GM10248 (cell line): Measurements from ENCODE around the gene KIZ.

Source experiments
- CTCF ChIA-PET: fragments of 300-600 bp; sonication (Branson Sonifier 250); formaldehyde crosslinking; extraction: SDS; loops from one replicate; lab custom pipeline; 2021; ENCODE audit warnings: antibody characterized with exemption; lab: Yijun Ruan, JAX
- POLR2A ChIA-PET: fragments of 350-650 bp; sonication (Branson Sonifier 250); formaldehyde crosslinking; extraction: SDS; loops from one replicate; lab custom pipeline; 2020; ENCODE audit warnings: antibody characterized with exemption; lab: Yijun Ruan, JAX
- DNase-seq: peaks from one replicate; pipeline ENCODE4 v3.0.0; 2012; ENCODE audit errors: extremely low spot score
- TF ChIP-seq, protein P1 (sequence below): IDR thresholded peaks from 2 replicates; pipeline ENCODE4 v1.5.1; 2012; ENCODE audit warnings: mild to moderate bottlenecking, low read depth; ENCODE audit errors: extremely low read depth, missing control alignments, control extremely low read depth

KIZ gene

DNA sequence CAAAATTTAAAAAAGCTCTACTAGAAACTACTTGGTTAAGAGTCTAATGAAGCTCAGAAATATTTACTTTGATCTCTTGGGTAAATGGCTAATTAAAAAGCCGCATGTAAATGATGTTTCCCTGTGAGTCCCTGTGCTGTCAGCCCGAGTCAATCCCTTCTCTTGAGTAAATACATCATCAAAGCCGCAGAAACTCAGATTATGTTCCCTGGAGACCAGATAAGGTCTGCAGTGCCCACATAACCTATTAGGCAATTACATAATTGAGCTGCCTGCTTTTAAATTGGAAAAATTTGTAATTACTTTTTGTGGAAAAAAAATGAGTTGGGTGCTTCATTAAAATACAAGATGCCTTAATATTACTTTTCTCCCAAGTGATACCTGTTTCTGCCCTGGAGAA is 83.1 kb downstream of the KIZ start:
- ChIA-PET CTCF (interaction anchor here (1.7 kb wide), 2 partner anchors 14 to 27 kb away, joined by 6 to 7 read pairs; no protein-coding TSS in a partner anchor), POLR2A (no interaction called here)
- DNase-seq = no peak
- TF ChIP-seq, protein P1, sequence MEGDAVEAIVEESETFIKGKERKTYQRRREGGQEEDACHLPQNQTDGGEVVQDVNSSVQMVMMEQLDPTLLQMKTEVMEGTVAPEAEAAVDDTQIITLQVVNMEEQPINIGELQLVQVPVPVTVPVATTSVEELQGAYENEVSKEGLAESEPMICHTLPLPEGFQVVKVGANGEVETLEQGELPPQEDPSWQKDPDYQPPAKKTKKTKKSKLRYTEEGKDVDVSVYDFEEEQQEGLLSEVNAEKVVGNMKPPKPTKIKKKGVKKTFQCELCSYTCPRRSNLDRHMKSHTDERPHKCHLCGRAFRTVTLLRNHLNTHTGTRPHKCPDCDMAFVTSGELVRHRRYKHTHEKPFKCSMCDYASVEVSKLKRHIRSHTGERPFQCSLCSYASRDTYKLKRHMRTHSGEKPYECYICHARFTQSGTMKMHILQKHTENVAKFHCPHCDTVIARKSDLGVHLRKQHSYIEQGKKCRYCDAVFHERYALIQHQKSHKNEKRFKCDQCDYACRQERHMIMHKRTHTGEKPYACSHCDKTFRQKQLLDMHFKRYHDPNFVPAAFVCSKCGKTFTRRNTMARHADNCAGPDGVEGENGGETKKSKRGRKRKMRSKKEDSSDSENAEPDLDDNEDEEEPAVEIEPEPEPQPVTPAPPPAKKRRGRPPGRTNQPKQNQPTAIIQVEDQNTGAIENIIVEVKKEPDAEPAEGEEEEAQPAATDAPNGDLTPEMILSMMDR = no peak

DNA sequence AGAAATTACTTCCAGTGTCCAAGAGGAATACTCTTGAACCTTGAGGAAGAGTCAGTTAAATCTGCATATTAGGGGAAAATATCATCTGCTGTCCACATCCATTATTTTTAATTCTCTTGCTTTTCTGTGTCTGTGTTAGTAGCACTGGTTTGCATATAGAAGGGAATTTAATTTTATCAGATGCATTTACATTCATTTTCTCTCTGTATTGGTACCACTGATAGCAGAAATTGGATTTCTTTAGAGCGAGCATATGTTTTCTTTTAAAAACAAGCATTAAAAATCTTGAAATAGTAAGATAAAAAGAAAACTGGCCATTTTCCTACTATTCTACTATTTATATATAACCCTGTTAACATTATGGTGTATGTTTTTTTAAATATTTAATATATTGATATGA is 83.8 kb downstream of the KIZ start:
- no peak for DNase-seq
- ChIA-PET CTCF (no interaction called here), POLR2A (no interaction called here)
- TF ChIP-seq, protein P1 = no peak

DNA sequence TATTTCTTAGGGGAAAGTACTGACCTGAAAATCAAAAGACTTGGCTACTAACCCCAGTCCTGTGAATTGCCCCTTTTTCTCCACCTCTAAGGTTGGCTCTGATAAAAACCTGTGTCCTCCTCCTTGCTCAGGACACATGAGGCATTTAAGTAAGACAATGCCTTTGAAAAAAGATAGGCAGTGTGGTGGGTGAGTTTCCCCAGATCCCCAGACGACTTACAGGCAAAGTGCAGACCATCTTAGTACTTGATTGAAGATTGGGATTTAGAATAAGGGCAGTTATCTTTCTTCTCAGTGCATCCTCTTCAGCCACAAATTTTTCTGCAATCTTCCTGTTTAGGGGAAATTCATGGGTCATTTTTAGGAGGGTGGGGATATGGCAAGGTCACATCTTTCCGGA is 87.8 kb downstream of the KIZ start:
- ChIA-PET POLR2A (no interaction called here), CTCF (interaction anchor here (1.0 kb wide), 1 partner anchor 22 kb away, joined by 3 read pairs; no protein-coding TSS in a partner anchor)
- TF ChIP-seq, protein P1 = no peak
- no peak for DNase-seq

DNA sequence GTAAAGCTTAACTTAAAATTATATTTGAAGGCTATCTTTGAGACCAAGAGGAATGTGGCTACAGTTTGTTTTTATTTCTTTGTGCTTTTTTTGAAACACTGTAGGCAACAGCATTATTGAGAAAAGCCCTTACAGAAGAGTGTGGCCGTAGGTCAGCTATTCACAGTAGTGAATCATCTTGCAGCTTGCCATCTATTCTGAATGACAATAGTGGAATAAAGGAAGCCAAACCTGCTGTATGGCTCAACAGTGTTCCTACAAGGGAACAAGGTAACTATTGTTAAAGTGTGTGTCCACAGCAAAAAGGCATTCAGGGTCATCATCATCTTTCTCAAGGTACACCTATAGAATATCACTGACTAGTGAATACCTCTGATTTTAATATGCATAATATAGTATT is 88.5 kb downstream of the KIZ start:
- CTCF ChIA-PET = no interaction called here
- no peak for DNase-seq
- POLR2A ChIA-PET = no interaction called here
- TF ChIP-seq, protein P1 = no peak

DNA sequence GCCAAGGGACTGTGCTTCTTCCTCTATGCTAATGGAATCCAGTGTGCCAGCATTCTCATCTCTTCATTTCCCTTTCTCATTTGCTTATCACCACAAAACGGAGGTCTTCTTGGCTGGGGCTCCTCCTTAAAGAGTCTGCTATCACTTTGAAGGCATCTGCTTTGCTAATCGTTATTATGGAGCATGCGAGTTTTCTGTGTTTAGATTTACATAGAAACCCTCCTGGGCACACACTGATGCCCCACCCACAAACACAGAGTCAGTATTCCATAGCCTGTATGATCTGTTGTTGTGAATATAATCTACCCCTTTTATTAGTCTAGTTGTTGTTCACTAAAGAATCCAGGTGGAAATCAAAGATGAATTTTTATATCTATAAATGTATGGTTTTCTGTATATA is 93.8 kb downstream of the KIZ start:
- TF ChIP-seq, protein P1 = no peak
- ChIA-PET POLR2A (no interaction called here), CTCF (interaction anchor here (2.4 to 4.2 kb wide), 2 partner anchors 16 to 285 kb away, joined by 6 to 24 read pairs; no protein-coding TSS in a partner anchor)
- no peak for DNase-seq

DNA sequence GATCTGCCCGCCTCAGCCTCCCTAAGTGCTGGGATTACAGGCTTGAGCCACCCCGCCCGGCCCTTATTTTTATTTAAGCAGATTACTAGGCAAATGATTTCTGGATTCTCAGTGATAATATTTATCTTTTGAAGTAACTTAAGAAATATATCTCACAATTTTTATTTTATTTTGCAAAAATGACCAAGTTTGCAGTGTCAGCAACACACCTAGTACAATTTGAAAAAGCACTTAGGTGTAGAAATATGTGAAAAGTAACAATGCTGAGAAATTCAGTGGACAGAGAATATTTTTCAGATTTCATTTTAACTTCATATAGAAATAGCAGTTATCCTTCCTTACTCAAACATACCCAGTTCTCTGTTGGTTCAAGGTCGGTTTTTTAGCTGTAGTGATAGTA is 98.3 kb downstream of the KIZ start:
- ChIA-PET POLR2A (no interaction called here), CTCF (interaction anchor here (1.6 to 2.0 kb wide), 3 partner anchors 11 to 281 kb away, joined by 5 to 18 read pairs (median 8); no protein-coding TSS in a partner anchor)
- DNase-seq = no peak
- TF ChIP-seq, protein P1 = no peak
